GM19455 (cell line): Measurements from ENCODE around the gene SETD5.
A peak's percentile ranks its signal among the peaks of the same experiment; 100 is the strongest.

ENCODE experiments used
- ATAC-seq: cut with Tn5 transposase; IDR thresholded peaks from one replicate; pipeline ENCODE4 v1.9.1; 2021; ENCODE audit not compliant: unreplicated experiment

The SETD5 gene

DNA sequence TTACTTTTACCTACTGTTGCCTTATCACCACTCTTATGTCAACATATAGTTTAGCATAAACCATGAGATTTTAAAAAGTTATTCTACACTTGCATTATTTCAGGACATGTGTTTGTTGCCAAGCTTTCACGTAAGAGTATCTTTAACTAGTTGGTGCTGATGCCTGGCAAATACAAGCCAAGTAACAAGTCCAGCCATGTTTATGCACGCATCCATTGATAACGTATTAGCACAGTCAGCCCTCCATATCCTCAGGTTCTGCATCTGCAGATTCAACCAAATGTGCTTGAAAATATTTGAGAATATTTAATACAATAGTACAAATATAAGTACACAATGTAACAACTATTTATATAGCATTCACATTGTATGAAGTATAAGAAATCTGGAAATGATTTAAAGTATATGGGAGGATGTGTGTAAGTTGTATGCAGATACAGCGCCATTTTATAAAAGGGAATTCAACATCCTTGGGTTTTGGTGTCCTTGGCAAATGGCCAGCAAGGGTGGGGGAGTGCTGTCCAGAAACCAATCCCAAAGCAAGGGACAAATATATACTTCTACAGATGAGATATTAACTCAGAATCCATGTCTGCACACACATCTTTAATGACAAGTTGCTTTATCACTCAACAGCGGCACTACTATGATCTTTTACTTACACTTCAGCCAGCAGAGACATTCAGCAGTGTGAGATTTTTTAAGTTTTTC is 8.7 kb upstream of the SETD5 start:
- ATAC-seq: no peak

GRCh38 chr3:9390265-9390888 is 7.0 kb upstream of the SETD5 start:
- no peak for ATAC-seq

GRCh38 chr3:9392041-9392440 is 5.4 kb upstream of the SETD5 start:
- ATAC-seq: no peak

- no peak for ATAC-seq
Observed at GRCh38 chr3:9395570-9396300, 1.7 kb upstream of the SETD5 start.

- ATAC-seq: peak; percentile 37
Observed at GRCh38 chr3:9396301-9396631, 1.1 kb upstream of the SETD5 start.

DNA sequence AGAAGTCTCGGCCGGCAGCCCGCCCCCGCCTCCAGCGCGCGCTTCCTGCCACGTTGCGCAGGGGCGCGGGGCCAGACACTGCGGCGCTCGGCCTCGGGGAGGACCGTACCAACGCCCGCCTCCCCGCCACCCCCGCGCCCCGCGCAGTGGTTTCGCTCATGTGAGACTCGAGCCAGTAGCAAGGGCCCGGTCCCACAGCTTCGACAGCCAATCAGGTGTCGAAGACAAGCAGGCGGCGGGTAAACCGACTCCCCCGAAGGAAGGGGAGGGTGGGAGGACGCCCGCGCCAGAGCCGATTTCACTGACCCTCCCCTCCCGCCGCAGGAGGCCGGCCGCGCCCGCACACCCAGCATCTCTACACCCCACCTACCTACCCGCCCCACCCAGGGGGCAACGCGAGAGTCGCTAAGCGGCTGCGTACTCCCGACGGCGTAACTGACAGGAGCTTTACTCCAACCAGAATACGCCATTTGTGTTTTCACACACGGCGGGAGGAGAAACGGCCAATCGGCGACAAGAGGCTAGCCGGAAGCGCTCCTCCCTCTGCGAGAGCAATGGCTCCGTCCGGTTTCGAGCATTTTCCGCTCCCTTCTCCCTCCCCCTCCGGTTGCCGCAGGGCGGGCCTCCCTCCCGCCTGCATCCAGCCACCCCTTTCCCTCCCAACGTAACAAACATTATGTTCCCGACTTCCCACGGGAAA is 633 bp upstream of the SETD5 start:
- peak; percentile 73 for ATAC-seq

DNA sequence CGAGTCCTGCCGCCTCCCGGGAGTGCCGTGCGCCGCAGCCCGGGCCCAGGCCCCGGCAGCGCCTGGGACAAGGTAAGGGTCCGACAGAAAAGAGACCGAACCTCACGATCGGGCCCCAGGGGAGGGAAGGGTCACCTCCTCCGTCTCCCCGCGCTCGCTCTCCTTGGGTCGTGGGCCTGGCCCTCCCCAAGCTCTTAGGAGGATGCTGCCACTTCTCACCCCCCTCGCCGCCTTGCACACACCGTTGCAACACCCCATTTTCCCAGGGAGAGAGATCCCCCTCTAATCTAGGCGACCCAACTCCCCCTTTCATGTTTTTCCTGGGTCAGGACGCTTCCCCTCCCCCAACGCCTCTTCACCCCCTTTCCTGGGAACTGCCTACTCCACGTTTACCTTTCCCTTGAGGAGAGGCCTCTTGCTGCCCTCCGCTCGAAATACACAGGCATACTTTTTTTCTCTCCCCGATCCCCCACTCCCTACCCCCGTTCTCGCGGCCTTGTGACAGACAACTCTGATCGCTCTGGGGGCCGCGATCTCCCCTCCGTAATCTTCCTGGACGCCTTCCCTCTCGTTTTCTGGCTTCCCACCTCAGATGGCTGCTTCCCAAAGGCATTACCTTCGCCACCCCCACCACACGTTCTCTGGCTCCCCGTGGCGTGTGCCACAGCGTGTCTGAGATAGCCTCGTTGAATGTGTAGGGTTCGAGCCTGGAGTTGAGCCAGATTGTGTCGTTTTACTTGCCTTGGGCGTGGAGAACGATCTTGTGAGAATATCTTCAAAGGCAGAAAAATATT is 688 bp downstream of the SETD5 start:
- no peak for ATAC-seq

GRCh38 chr3:9398700-9399336 is 1.4 kb downstream of the SETD5 start:
- no peak for ATAC-seq

DNA sequence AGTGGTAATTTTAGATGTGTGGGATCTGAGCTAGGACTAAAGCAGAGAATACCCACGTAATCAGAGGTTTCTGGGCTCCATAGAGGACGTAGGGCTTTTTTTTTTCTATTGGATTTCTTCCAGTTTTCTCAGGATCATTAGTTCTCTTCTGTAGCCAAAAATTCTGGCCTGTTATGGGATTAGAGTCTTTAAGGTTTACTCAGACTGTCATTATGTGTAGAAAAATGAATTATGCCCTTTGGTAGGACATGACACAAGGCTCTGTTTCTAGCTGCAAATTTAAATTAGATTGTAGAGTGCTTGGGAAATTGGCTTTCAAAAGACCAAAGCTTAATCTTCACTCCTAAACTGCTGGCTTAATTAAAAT is 1.9 kb downstream of the SETD5 start:
- no peak for ATAC-seq

- ATAC-seq: no peak
Observed at GRCh38 chr3:9399746-9400145, 2.3 kb downstream of the SETD5 start.

DNA sequence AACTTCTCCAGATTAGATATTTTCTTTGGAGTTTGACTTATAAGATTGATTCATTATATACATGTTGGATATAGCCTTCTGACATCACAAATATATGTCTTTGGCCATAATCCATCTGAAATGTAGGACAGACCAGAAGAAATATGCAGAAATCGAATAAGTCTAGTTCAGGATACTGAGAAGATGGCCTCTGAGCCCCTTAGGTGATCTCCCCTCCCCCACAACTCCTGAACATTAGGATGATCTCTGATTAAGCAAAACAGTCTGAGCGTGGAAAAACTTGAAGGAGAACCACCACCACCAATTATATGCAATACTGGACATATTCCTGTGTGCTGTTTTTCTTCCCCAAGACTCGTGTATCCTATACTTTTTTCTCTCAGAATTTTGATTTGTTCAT is 3.2 kb downstream of the SETD5 start:
- ATAC-seq: no peak

- ATAC-seq: no peak
Observed at GRCh38 chr3:9401986-9402385, 4.6 kb downstream of the SETD5 start.

GRCh38 chr3:9402410-9403228 is 5.2 kb downstream of the SETD5 start:
- no peak for ATAC-seq

DNA sequence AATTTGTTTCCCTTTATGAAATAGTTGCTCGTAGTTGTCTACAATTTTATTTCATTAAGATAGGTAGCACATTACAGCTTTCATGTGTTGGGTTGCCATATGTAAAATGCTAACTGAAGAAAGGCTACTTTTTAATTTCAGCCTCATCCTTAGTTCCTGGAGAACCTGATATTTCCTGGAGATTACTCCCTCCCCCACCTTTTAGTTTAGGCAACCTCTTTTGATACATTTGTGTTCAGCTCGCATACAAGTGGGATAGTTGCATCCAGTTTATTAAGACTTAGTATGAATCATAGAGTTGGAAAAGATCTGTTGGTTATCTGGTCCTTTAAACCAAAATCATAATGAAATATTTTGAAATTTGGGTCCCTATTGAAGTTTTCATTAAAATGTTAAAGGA is 6.0 kb downstream of the SETD5 start:
- ATAC-seq: no peak

DNA sequence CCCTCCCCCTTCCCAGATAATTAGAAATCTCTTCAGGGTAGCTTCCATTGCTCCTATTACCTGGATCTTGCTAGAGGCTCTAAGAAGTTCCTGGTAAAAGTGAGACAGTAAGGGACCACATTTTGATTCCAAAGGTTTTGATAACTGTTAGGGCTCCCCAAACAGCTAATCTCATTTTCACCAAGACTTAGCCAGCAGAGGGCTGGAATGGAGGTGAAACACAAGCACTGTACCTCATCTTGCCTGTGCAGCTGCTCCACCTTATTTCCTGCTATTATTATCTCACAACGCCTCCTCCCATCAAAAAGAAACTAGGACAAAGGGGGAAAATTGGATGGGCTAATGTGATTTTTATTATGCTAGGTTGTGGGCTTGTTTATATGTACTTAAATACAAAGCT is 7.3 kb downstream of the SETD5 start:
- ATAC-seq: no peak

- no peak for ATAC-seq
Observed at GRCh38 chr3:9405756-9406155, 8.3 kb downstream of the SETD5 start.

GRCh38 chr3:9406856-9407626 is 9.6 kb downstream of the SETD5 start:
- ATAC-seq: no peak

- no peak for ATAC-seq
Observed at GRCh38 chr3:9408061-9408460, 10.6 kb downstream of the SETD5 start.

DNA sequence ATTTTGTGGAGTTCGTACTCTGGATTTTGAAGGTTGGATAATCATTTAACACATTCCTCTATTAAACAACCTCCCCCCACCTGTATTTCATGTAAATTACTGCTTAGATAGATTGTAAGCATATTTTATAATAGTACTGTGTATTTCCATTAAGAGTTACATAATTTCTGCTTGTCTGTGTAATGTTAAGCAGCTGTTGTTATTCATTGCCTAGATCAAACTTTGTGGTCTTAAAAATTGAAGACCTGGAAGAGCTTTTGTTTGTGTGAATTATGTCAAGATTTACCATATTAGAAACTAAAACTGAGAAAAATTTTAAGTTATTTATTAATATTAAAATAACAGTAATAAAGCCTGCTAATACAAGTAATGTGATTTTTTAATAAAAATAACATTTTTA is 11.1 kb downstream of the SETD5 start:
- no peak for ATAC-seq
